Astrocyte of the cerebellum (primary cell): ENCODE data around the gene LSP1.

Source experiments
- DNase-seq: peaks from one replicate; pipeline ENCODE4 v3.0.0-alpha.2; 2011; ENCODE audit warnings: low read depth
- H3K4me3 ChIP-seq: 2 replicates; pipeline ENCODE4 v1.5.1; 2011; ENCODE audit warnings: mild to moderate bottlenecking, low read depth, low read length, moderate library complexity
- CTCF ChIP-seq: IDR thresholded peaks from 2 replicates; pipeline ENCODE4 v1.5.1; 2012; ENCODE audit warnings: low read length, low read depth, moderate library complexity, mild to moderate bottlenecking; ENCODE audit errors: missing control alignments
- in situ Hi-C: cut with HindIII; loops from 2 replicates; pipeline ENCODE4 v1.10.0; 2017; ENCODE audit warnings: low sequenced_read_pairs

The LSP1 gene

GRCh38 chr11:1819074-1819473 lies 33.8 kb upstream of the LSP1 start:
- TF ChIP-seq CTCF: no peak
- no peak for DNase-seq
- in situ Hi-C loops: no loop called here
- H3K4me3 ChIP-seq: no peak overlapping the region

- in situ Hi-C loops: no loop called here
Observed at GRCh38 chr11:1820463-1821325, 32.2 kb upstream of the LSP1 start.

GRCh38 chr11:1821562-1821961 lies 31.3 kb upstream of the LSP1 start:
- no peak for DNase-seq
- no peak overlapping the region for H3K4me3 ChIP-seq
- in situ Hi-C loops: no loop called here
- TF ChIP-seq CTCF: no peak

More at GRCh38 chr11:1820463-1821325, 32.2 kb upstream of the LSP1 start:
- DNase-seq: no peak
- no peak for TF ChIP-seq CTCF
- H3K4me3 ChIP-seq: no peak overlapping the region

GRCh38 chr11:1822648-1823375 lies 30.1 kb upstream of the LSP1 start:
- TF ChIP-seq CTCF: no peak
- in situ Hi-C loops: no loop called here
- H3K4me3 ChIP-seq: no peak overlapping the region
- DNase-seq: no peak

GRCh38 chr11:1823376-1824220 lies 29.3 kb upstream of the LSP1 start:
- in situ Hi-C loops: no loop called here
- no peak for DNase-seq
- no peak overlapping the region for H3K4me3 ChIP-seq
- no peak for TF ChIP-seq CTCF
